Psoas muscle (tissue), 8 donors: ENCODE data around the gene PRDM8. TPM values are rescaled to one million over a fixed set of nuclear protein-coding genes. Genes with fewer than 3 reads are reported as not detected.

Experiments
- ATAC-seq, 4 donors: fragments of 200-7000 bp; cut with Tn5 transposase; one replicate each; pipeline ENCODE4 v1.9.1; 2020; ENCODE audit warnings: moderate library complexity in 3 of 4, mild to moderate bottlenecking in 2 of 4
- DNase-seq, 2 donors: peaks; one replicate each; pipeline ENCODE4 v3.0.0-alpha.2; 2020
- H3K27ac ChIP-seq: fragments of 200-600 bp; one replicate; pipeline ENCODE4 v1.8.0; 2022
- H3K27me3 ChIP-seq, 3 donors: fragments of 200-600 bp in 1 of 3; one replicate each; pipeline versions ENCODE4 v1.6.1 to v1.8.0; 2013 to 2022; ENCODE audit warnings: low read length in 2 of 3, mild to moderate bottlenecking in 2 of 3, moderate library complexity in 1 of 3; ENCODE audit not compliant: insufficient read depth in 3 of 3
- H3K36me3 ChIP-seq, 2 donors: fragments of 200-600 bp in 1 of 2; one replicate each; pipeline versions ENCODE4 v1.6.1 to v1.8.0; 2013 to 2022; ENCODE audit warnings: low read depth in 1 of 2, mild to moderate bottlenecking in 1 of 2, moderate library complexity in 1 of 2; ENCODE audit not compliant: insufficient read depth in 1 of 2
- H3K4me1 ChIP-seq: fragments of 200-600 bp; one replicate; pipeline ENCODE4 v1.8.0; 2022
- H3K4me3 ChIP-seq: fragments of 200-600 bp; one replicate; pipeline ENCODE4 v1.8.0; 2022; ENCODE audit warnings: mild to moderate bottlenecking
- H3K9me3 ChIP-seq: fragments of 200-600 bp; one replicate; pipeline ENCODE4 v1.8.0; 2022
- CTCF ChIP-seq: fragments of 200-600 bp; IDR thresholded peaks from one replicate; pipeline ENCODE4 v1.8.0; 2022; ENCODE audit warnings: antibody characterized with exemption
- whole genome bisulfite sequencing, 3 donors: extraction: QIAGEN DNeasy Blood & Tissue Kit; methylation state at CpG; one replicate each; pipeline versions ENCODE4 v1.1.6 to v1.1.7; 2013; 5-methylcytosine and 5-hydroxymethylcytosine counted together
- intact Hi-C, 2 donors: fragments of 100-400 bp; cut with DNase I; formaldehyde crosslinking; loops; one replicate each; pipeline versions ENCODE4 v1.11.0 to v1.14.2; 2022
- long read RNA-seq, 2 donors: library from polyadenylated mRNA; unstranded; transcript quantifications; one replicate each; pipeline ENCODE4 v2.0.0, GENCODE V29; 2021
- polyA plus RNA-seq, 3 donors: library from polyadenylated mRNA; stranded (reverse); fragments of 200-250 nt; gene quantifications; one replicate each; pipeline ENCODE4 v1.2.3, GENCODE V29; 2013
- total RNA-seq, 4 donors: library from RNA; stranded (reverse); fragmentation: NEBNext Ultra II Directional in 2 of 4; extraction: Animal tissue kit (Norgen Biotek cat#: 25700) in 2 of 4; gene quantifications; one replicate each; pipeline versions ENCODE4 v1.2.1 to v1.2.4, GENCODE V29; 2021 to 2023
- donor health status: healthy with polysubstance abuse.
- donor health status: DM: no; HTN: no; CAD: no; lungs with moderate emphysema.
- donor health status: Bipolar disorder and iron deficiency.
- donor health status: healthy.
- donor health status: DM: yes; HTN: yes; CAD: no.
- donor health status: DM: no; HTN: no; CAD: no.
- donor health status: DM: no; HTN: no; CAD: no.
- donor health status: DM: yes; HTN: yes; CAD: no.

PRDM8 gene
- 1 to 10 TPM in 1 of 4 donors, under 1 TPM in 3; 0.28 to 1.8 (median 0.50) TPM for total RNA-seq
- polyA plus RNA-seq = under 1 TPM; 0.49 to 0.79 (median 0.63) TPM
- long read RNA-seq, donor 1 = 0 reads
- long read RNA-seq, donor 2 = 0 reads

- DNase-seq = no peak
- WGBS, 3 donors = 26 to 35% (median 31%) methylated on average over 36 to 42 of the region's 42 CpGs
- Histone ChIP-seq H3K4me1 (no peaks in the 10 kb centered on the region), H3K36me3 (no peaks in the 10 kb centered on the region), H3K27me3 (peaks cover 5 to 86% (median 19%) of the 10 kb centered on the region in 3 donors), H3K9me3 (no peaks in the 10 kb centered on the region), H3K27ac (no peak within 1 kb of the TSS), H3K4me3 (peak within 1 kb of the TSS; percentile 56)
- TF ChIP-seq CTCF = no peak
- intact Hi-C loops = no loop called here
- ATAC-seq = no peak
These were observed at the start of gene PRDM8 for GRCh38 chr4:80196922-80197573. TSS of gene PRDM8 (plus strand) at chr4:80197503. CDS start at chr4:80200081, 2,578 bp downstream.

- Histone ChIP-seq H3K9me3 (no peaks in the 10 kb centered on the region), H3K36me3 (no peaks in the 10 kb centered on the region), H3K4me1 (no peaks in the 10 kb centered on the region), H3K27me3 (no peaks in the 10 kb centered on the region), H3K4me3 (no peak overlapping the region), H3K27ac (no peak overlapping the region)
- ATAC-seq (no peak), DNase-seq (no peak)
- no peak for TF ChIP-seq CTCF
- intact Hi-C loops = no loop called here
- WGBS, 3 donors = 79 to 89% (median 89%) methylated on average over 1 of the region's 1 CpG
These were observed 46.7 kb upstream of the PRDM8 start for GRCh38 chr4:80150387-80151180.

- H3K4me3 ChIP-seq = no peak overlapping the region
- no peaks in the 10 kb centered on the region for H3K4me1 ChIP-seq
- WGBS, 3 donors = 89 to 91% (median 90%) methylated on average over 3 of the region's 3 CpGs
- no peaks in the 10 kb centered on the region for H3K36me3 ChIP-seq
- no peak for ATAC-seq
- no peaks in the 10 kb centered on the region for H3K9me3 ChIP-seq
- H3K27me3 ChIP-seq = no peaks in the 10 kb centered on the region
- no peak for DNase-seq
- no peak for TF ChIP-seq CTCF
- intact Hi-C loops = no loop called here
- H3K27ac ChIP-seq = no peak overlapping the region
These were observed 45.3 kb upstream of the PRDM8 start for GRCh38 chr4:80151981-80152380.

- Histone ChIP-seq H3K9me3 (no peaks in the 10 kb centered on the region), H3K4me1 (no peaks in the 10 kb centered on the region), H3K27ac (no peak overlapping the region), H3K36me3 (no peaks in the 10 kb centered on the region), H3K4me3 (no peak overlapping the region), H3K27me3 (no peaks in the 10 kb centered on the region)
- WGBS, 3 donors = 76 to 83% (median 77%) methylated on average over 4 of the region's 4 CpGs
- DNase-seq (no peak), ATAC-seq (no peak)
- TF ChIP-seq CTCF = no peak
- intact Hi-C loops = no loop called here
These were observed 43.3 kb upstream of the PRDM8 start for GRCh38 chr4:80153874-80154544.
